K562 (cell line): ENCODE measurements around the gene TMEM131L. TPM values are rescaled to one million over a fixed set of nuclear protein-coding genes. Genes with fewer than 3 reads are reported as not detected.

Experiments used
- ATAC-seq: fragments of 200-7000 bp; cut with Tn5 transposase; 3 replicates; pipeline ENCODE4 v1.9.1; 2020; ENCODE audit warnings: moderate library complexity
- BruUV-seq: library from RNA; stranded (reverse); fragments of 400-500 nt; replicated peaks from 2 replicates; lab custom pipeline; 2021; lab: Mats Ljungman, UMichigan
- CTCF ChIA-PET: fragments of 300-600 bp; formaldehyde crosslinking; extraction: SDS; loops from one replicate; lab custom pipeline; 2021; ENCODE audit warnings: low intra/inter-chr PET ratio; lab: Yijun Ruan, JAX
- POLR2A ChIA-PET: fragments of 300-600, 350-650 bp; sonication (Branson Sonifier 250); formaldehyde crosslinking; extraction: SDS; loops from one replicate; lab custom pipeline; 2021; ENCODE audit warnings: antibody characterized with exemption, inconsistent platforms; lab: Yijun Ruan, JAX
- DNase-seq, 4 experiments: peaks; one replicate each; pipeline versions ENCODE4 v3.0.0 to v3.0.0-alpha.2; 2011 to 2018; ENCODE audit warnings: low spot score in 3 of 4, mixed read lengths in 3 of 4; ENCODE audit errors: extremely low read depth in 1 of 4
- FAIRE-seq: peaks from 2 replicates; lab custom pipeline; 2011; peaks lifted over from hg19 to GRCh38; lab: Jason Lieb, UNC
- H2AFZ ChIP-seq: 2 replicates; pipeline ENCODE4 v1.6.0; 2011; ENCODE audit warnings: low read depth, low read length, control low read depth, inconsistent platforms
- H3K27ac ChIP-seq: fragments of 200-600 bp; 3 replicates; pipeline ENCODE4 v1.8.0; 2011; ENCODE audit warnings: low read depth, mild to moderate bottlenecking, control low read depth, inconsistent platforms, low read length, moderate library complexity, mixed read lengths; ENCODE audit errors: extremely low read depth
- H3K27me3 ChIP-seq, 2 experiments: fragments of 300-600 bp in 1 of 2; 2 replicates in 1 of 2; 3 replicates in 1 of 2; pipeline versions ENCODE4 v1.6.0 to v1.8.0; 2011; ENCODE audit warnings: inconsistent platforms in 2 of 2, low read length in 2 of 2, mild to moderate bottlenecking in 1 of 2, mixed read lengths in 1 of 2, moderate library complexity in 1 of 2; ENCODE audit not compliant: control insufficient read depth in 2 of 2, insufficient read depth in 2 of 2
- H3K36me3 ChIP-seq: fragments of 300-600 bp; 3 replicates; pipeline ENCODE4 v1.8.0; 2011; ENCODE audit warnings: mild to moderate bottlenecking, low read length, inconsistent platforms; ENCODE audit not compliant: control insufficient read depth, insufficient read depth
- H3K4me1 ChIP-seq, 2 experiments: fragments of 200-600 bp in 1 of 2; replicated peaks in 1 of 2; 2 replicates in 1 of 2; 3 replicates in 1 of 2; pipeline versions ENCODE4 v1.5.1 to v1.8.0; 2011; ENCODE audit warnings: inconsistent platforms in 2 of 2, low read length in 2 of 2, mild to moderate bottlenecking in 1 of 2, mixed read lengths in 1 of 2, moderate library complexity in 1 of 2; ENCODE audit not compliant: control insufficient read depth in 2 of 2, insufficient read depth in 2 of 2
- H3K4me2 ChIP-seq: 2 replicates; pipeline ENCODE4 v1.6.1; 2011; ENCODE audit warnings: low read length, control low read depth, inconsistent platforms, mixed read lengths; ENCODE audit not compliant: insufficient read depth
- H3K4me3 ChIP-seq: fragments of 200-600 bp; sonication (generic), shearing (Covaris generic); 2 replicates; pipeline ENCODE4 v1.5.1; 2016; ENCODE audit warnings: control low read depth, inconsistent platforms
- H3K79me2 ChIP-seq: fragments of 200-600 bp; 3 replicates; pipeline ENCODE4 v1.8.0; 2011; ENCODE audit warnings: low read length, inconsistent platforms; ENCODE audit not compliant: control insufficient read depth, insufficient read depth
- H3K9ac ChIP-seq, 2 experiments: 2 replicates each; pipeline versions ENCODE4 v1.6.0 to v1.6.1; 2011; ENCODE audit warnings: low read depth in 2 of 2, low read length in 2 of 2, control low read depth in 1 of 2, inconsistent platforms in 1 of 2, mild to moderate bottlenecking in 1 of 2, mixed read lengths in 1 of 2; ENCODE audit not compliant: insufficient read depth in 1 of 2
- H3K9me1 ChIP-seq: one replicate; pipeline ENCODE4 v1.6.0; 2011; ENCODE audit warnings: inconsistent platforms, mild to moderate bottlenecking, low read length, moderate library complexity; ENCODE audit not compliant: control insufficient read depth, insufficient read depth
- H3K9me3 ChIP-seq: replicated peaks from 2 replicates; pipeline ENCODE4 v1.5.1; 2011; ENCODE audit warnings: low read depth, low read length, inconsistent platforms; ENCODE audit not compliant: control insufficient read depth, insufficient read depth
- H4K20me1 ChIP-seq: replicated peaks from 2 replicates; pipeline ENCODE4 v1.6.1; 2011; ENCODE audit warnings: low read length, inconsistent platforms, mixed read lengths; ENCODE audit not compliant: control insufficient read depth, insufficient read depth
- BRD4 ChIP-seq: fragments of 200-600 bp; sonication (generic); IDR thresholded peaks from 2 replicates; pipeline ENCODE4 v1.6.1; 2017; ENCODE audit warnings: inconsistent platforms
- DDX20 ChIP-seq: fragments of 450-650 bp; IDR thresholded peaks from 2 replicates; pipeline ENCODE4 v1.6.1; 2016; ENCODE audit warnings: missing genetic modification characterization, low read depth, mild to moderate bottlenecking, missing compliant biosample characterization, moderate library complexity
- ELK1 ChIP-seq: sonication (generic); formaldehyde crosslinking; IDR thresholded peaks from 2 replicates; pipeline ENCODE4 v1.8.1; 2022; ENCODE audit warnings: missing genetic modification reagents
- ESRRA ChIP-seq: fragments of 450-650 bp; IDR thresholded peaks from 2 replicates; pipeline ENCODE4 v1.6.1; 2014; ENCODE audit warnings: low read depth, mild to moderate bottlenecking, moderate library complexity, borderline replicate concordance
- POLR2AphosphoS2 ChIP-seq: IDR thresholded peaks from 2 replicates; pipeline ENCODE4 v1.6.1; 2012; ENCODE audit warnings: low read length, improper control_type of control experiment
- PRMT5 ChIP-seq: sonication (generic); formaldehyde crosslinking; IDR thresholded peaks from 2 replicates; pipeline ENCODE4 v1.5.0; 2020; ENCODE audit warnings: missing genetic modification reagents
- RFX5 ChIP-seq: IDR thresholded peaks from 2 replicates; pipeline ENCODE4 v1.6.1; 2011; ENCODE audit warnings: low read depth, mild to moderate bottlenecking, improper control_type of control experiment, low read length
- SOX6 ChIP-seq: fragments of 450-650 bp; IDR thresholded peaks from 2 replicates; pipeline ENCODE4 v1.6.1; 2014; ENCODE audit warnings: mild to moderate bottlenecking
- ZNF143 ChIP-seq: sonication (generic); formaldehyde crosslinking; IDR thresholded peaks from 2 replicates; pipeline ENCODE4 v1.9.0; 2022; ENCODE audit warnings: mild to moderate bottlenecking, missing genetic modification reagents
- whole genome bisulfite sequencing: fragments of 100-300 bp; shearing (Covaris generic); methylation state at CpG from one replicate; pipeline ENCODE4 v1.1.6; 2016; ENCODE audit warnings: low coverage, mixed read lengths; ENCODE audit not compliant: insufficient coverage; ENCODE audit errors: missing lambda C conversion rate; 5-methylcytosine and 5-hydroxymethylcytosine counted together
- in situ Hi-C: fragments of 300-500 bp; cut with MboI; formaldehyde crosslinking; loops from 4 replicates; pipeline ENCODE4 v1.15.0; 2018; ENCODE audit warnings: inconsistent platforms, mixed read lengths
- intact Hi-C: fragments of 100-400 bp; cut with micrococcal nuclease; formaldehyde crosslinking; loops from 2 replicates; pipeline ENCODE4 v1.14.2; 2022
- polyA plus RNA-seq, 8 experiments: library from polyadenylated mRNA; depleted of rRNA in 4 of 8; stranded (reverse) in 5 of 8; unstranded in 3 of 8; fragments of >200 nt; fragmentation: Nextera tagmentation in 2 of 8; fragmentation: Illumina TruSeq in 1 of 8; extraction: Ambion mirVana in 2 of 8; extraction: Trizol in 1 of 8; gene quantifications; 2 replicates each; pipeline versions ENCODE4 v1.2.1 to v1.2.3, GENCODE V29; 2011 to 2014; ENCODE audit warnings: inconsistent platforms in 1 of 8, missing spikeins in 1 of 8
- total RNA-seq, 7 experiments: library from RNA; depleted of rRNA in 6 of 7; stranded (reverse); fragments of >200 nt in 6 of 7; fragmentation: Illumina TruSeq in 2 of 7; extraction: Trizol in 2 of 7; gene quantifications; 2 replicates each; pipeline versions ENCODE4 v1.2.1 to v1.2.3, GENCODE V29; 2011 to 2021; ENCODE audit warnings: low replicate concordance in 1 of 7
- TF ChIP-seq, protein P1 (sequence below): sonication (generic); formaldehyde crosslinking; IDR thresholded peaks from 2 replicates; pipeline ENCODE4 v1.8.0; 2022; ENCODE audit warnings: mild to moderate bottlenecking, low read depth, missing genetic modification reagents
- TF ChIP-seq, protein P2 (sequence below): fragments of 450-650 bp; IDR thresholded peaks from 2 replicates; pipeline ENCODE4 v1.6.1; 2016
- TF ChIP-seq, protein P3 (sequence below), 2 experiments: fragments of 450-650 bp; conservative IDR thresholded peaks; 2 replicates each; pipeline ENCODE4 v1.6.1; 2017; ENCODE audit warnings: mild to moderate bottlenecking in 2 of 2, moderate library complexity in 2 of 2

TMEM131L gene
- total and polyA plus RNA-seq, 9 of the 15 experiments (the other 6 are each of a cell fraction or from before 2014, with no cell fraction given) = 1.2 to 20.8 (median 12.9) TPM

DNA sequence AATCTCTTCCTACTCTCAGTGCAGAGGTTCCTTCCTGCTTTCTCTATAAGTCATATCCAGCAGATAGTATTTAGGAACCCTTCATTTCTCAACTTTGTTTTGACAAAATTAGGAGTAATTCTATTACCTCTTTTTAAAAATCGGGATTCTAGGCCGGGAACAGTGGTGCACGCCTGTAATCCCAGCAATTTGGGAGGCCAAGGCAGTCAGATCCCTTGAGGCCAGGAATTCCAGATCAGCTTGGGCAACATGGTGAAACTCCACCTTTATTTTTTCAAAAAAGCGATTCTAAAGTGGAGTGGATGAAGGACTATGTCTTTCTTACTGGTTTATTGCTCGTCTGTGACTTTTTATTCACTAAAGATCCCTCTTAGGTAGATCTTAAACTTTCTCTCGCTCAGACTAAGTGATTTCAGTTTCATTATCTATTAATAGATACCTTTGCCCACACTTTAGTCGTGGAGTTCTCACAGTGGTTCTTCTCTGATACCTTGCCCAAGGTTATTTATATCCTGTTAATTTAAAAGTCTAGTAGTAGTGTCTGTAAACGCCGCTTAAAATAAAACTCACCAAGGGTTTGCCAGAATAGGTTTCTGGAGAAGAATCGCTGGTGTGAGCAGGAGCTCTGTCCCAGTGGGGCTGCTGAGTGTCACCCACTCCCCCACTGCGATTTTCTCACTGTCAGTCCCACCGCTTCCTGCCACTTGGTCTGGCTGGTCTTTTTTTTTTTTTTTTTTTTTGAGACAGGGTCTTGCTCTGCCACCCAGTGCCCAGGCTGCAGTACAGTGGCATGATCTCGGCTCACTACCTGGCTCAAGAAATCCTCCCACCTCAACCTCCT, 27.0 kb upstream of the TMEM131L start:
- BruUV-seq = no TSS peak

More for the DNA sequence above, 27.0 kb upstream of the TMEM131L start:
- DNase-seq (no peak), FAIRE-seq (no peak), ATAC-seq (no peak)
- H3K9me3 ChIP-seq = no peaks in the 10 kb centered on the region
- in situ Hi-C loops (loop anchor here (5.0 kb wide), 1 partner anchor 138 kb away; no protein-coding TSS in a partner anchor), intact Hi-C loops (loop anchor here (10.0 kb wide), 2 partner anchors 294 to 316 kb away; no protein-coding TSS in a partner anchor)
- no peaks in the 10 kb centered on the region for H3K79me2 ChIP-seq
- TF ChIP-seq POLR2AphosphoS2 (no peak), ZNF143 (CRISPR knock-in tag) (no peak), RFX5 (no peak), DDX20 (no peak), PRMT5 (CRISPR knock-in tag) (no peak), ESRRA (no peak), SOX6 (no peak), ELK1 (CRISPR knock-in tag) (no peak), BRD4 (no peak)
- TF ChIP-seq, protein P1, sequence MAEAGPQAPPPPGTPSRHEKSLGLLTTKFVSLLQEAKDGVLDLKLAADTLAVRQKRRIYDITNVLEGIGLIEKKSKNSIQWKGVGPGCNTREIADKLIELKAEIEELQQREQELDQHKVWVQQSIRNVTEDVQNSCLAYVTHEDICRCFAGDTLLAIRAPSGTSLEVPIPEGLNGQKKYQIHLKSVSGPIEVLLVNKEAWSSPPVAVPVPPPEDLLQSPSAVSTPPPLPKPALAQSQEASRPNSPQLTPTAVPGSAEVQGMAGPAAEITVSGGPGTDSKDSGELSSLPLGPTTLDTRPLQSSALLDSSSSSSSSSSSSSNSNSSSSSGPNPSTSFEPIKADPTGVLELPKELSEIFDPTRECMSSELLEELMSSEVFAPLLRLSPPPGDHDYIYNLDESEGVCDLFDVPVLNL (CRISPR knock-in tag) = no peak
- TF ChIP-seq, protein P2, sequence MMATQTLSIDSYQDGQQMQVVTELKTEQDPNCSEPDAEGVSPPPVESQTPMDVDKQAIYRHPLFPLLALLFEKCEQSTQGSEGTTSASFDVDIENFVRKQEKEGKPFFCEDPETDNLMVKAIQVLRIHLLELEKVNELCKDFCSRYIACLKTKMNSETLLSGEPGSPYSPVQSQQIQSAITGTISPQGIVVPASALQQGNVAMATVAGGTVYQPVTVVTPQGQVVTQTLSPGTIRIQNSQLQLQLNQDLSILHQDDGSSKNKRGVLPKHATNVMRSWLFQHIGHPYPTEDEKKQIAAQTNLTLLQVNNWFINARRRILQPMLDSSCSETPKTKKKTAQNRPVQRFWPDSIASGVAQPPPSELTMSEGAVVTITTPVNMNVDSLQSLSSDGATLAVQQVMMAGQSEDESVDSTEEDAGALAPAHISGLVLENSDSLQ = no peak
- TF ChIP-seq, protein P3, sequence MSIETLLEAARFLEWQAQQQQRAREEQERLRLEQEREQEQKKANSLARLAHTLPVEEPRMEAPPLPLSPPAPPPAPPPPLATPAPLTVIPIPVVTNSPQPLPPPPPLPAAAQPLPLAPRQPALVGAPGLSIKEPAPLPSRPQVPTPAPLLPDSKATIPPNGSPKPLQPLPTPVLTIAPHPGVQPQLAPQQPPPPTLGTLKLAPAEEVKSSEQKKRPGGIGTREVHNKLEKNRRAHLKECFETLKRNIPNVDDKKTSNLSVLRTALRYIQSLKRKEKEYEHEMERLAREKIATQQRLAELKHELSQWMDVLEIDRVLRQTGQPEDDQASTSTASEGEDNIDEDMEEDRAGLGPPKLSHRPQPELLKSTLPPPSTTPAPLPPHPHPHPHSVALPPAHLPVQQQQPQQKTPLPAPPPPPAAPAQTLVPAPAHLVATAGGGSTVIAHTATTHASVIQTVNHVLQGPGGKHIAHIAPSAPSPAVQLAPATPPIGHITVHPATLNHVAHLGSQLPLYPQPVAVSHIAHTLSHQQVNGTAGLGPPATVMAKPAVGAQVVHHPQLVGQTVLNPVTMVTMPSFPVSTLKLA (conservative IDR thresholded peaks at IDR 0.05) = no peak
- H3K27me3 ChIP-seq = no peaks in the 10 kb centered on the region
- WGBS = 40% methylated on average over 11 of the region's 13 CpGs
- no peaks in the 10 kb centered on the region for H4K20me1 ChIP-seq
- POLR2A ChIA-PET = no interaction called here
- H3K4me3 ChIP-seq = no peak overlapping the region
- peak overlapping the region; percentile 72 for H2AFZ ChIP-seq
- H3K4me2 ChIP-seq = no peak overlapping the region
- H3K4me1 ChIP-seq = peaks cover 0 to under 1% of the 10 kb centered on the region in 2 experiments; a peak in 2 of 5 replicates
- CTCF ChIA-PET = no interaction called here
- H3K36me3 ChIP-seq = no peaks in the 10 kb centered on the region
- H3K9ac ChIP-seq = no peak overlapping the region
- no peaks in the 10 kb centered on the region for H3K9me1 ChIP-seq
- no peak overlapping the region for H3K27ac ChIP-seq
